Transverse colon (tissue), 4 donors: Measurements from ENCODE around the gene INSC. TPM values are rescaled to one million over a fixed set of nuclear protein-coding genes. Genes with fewer than 3 reads are reported as not detected.

Source experiments
- DNase-seq: peaks from one replicate; pipeline ENCODE4 v3.0.0-alpha.2; 2019
- H3K27ac ChIP-seq, 4 donors: fragments of 200-600 bp; sonication (generic); 2 replicates each; pipeline ENCODE4 v1.5.1; 2016 to 2018; ENCODE audit warnings: inconsistent platforms in 4 of 4
- H3K27me3 ChIP-seq: fragments of 200-600 bp; sonication (generic); 2 replicates; pipeline ENCODE4 v1.5.1; 2017; ENCODE audit warnings: inconsistent platforms
- H3K36me3 ChIP-seq, 4 donors: fragments of 200-600 bp; sonication (generic); 2 replicates each; pipeline ENCODE4 v1.5.1; 2017 to 2019; ENCODE audit warnings: inconsistent platforms in 4 of 4
- H3K4me1 ChIP-seq, 4 donors: fragments of 200-600 bp; sonication (generic); 2 replicates each; pipeline ENCODE4 v1.5.1; 2017 to 2020; ENCODE audit warnings: inconsistent platforms in 4 of 4
- H3K4me3 ChIP-seq, 4 donors: fragments of 200-600 bp; sonication (generic); 1 replicate in 1 of 4; 2 replicates in 3 of 4; pipeline versions ENCODE4 v1.5.1 to v1.6.1; 2017 to 2019; ENCODE audit warnings: inconsistent platforms in 4 of 4
- H3K9me3 ChIP-seq, 2 donors: fragments of 200-600 bp; sonication (generic); 2 replicates each; pipeline ENCODE4 v1.5.1; 2017 to 2019; ENCODE audit warnings: inconsistent platforms in 2 of 2
- CTCF ChIP-seq, 5 experiments: fragments of 200-600 bp in 3 of 5; fragments of 450-650 bp in 2 of 5; sonication (generic) in 3 of 5; IDR thresholded peaks; 1 replicate in 2 of 5; 2 replicates in 3 of 5; pipeline ENCODE4 v1.5.1; 2016 to 2017; ENCODE audit warnings: antibody characterized with exemption in 5 of 5, inconsistent platforms in 3 of 5, mild to moderate bottlenecking in 2 of 5, moderate library complexity in 1 of 5
- EP300 ChIP-seq: sonication (generic); formaldehyde crosslinking; IDR thresholded peaks from one replicate; pipeline ENCODE4 v1.6.1; 2017; ENCODE audit warnings: antibody characterized with exemption, low read depth
- POLR2A ChIP-seq: fragments of 450-650 bp; IDR thresholded peaks from one replicate; pipeline ENCODE4 v1.6.1; 2016; ENCODE audit warnings: antibody characterized with exemption, mild to moderate bottlenecking, moderate library complexity
- POLR2AphosphoS5 ChIP-seq, 3 donors: sonication (generic); formaldehyde crosslinking; IDR thresholded peaks; one replicate each; pipeline ENCODE4 v1.6.1; 2016; ENCODE audit warnings: antibody characterized with exemption in 3 of 3
- WGBS, 2 donors: methylation state at CpG; one replicate each; pipeline ENCODE4 v1.1.5; 2018; ENCODE audit warnings: low coverage in 1 of 2; 5-methylcytosine and 5-hydroxymethylcytosine counted together
- in situ Hi-C, 4 donors: fragments of 200-750 bp; cut with MboI; loops; one replicate each; pipeline versions ENCODE4 v1.15.0 to v1.15.1; 2017; ENCODE audit warnings: low sequenced_read_pairs in 3 of 4, low pct_ligation_motif_present in 1 of 4, low pct_unique_long_range_greater_than_20kb in 1 of 4
- intact Hi-C: fragments of 100-400 bp; cut with DNase I; formaldehyde crosslinking; loops from one replicate; pipeline ENCODE4 v1.15.1; 2023; ENCODE audit warnings: low total_unique reads
- total RNA-seq, 4 donors: library from RNA; depleted of rRNA; stranded (reverse); fragments of >200 nt; gene quantifications; one replicate each; pipeline ENCODE4 v1.1.0, GENCODE V29; 2016

The INSC gene
- total RNA-seq, 4 donors from 2014 or later, result 0.60 to 1.9 (median 1.3) TPM

GRCh38 chr11:15091175-15091574 is 23.5 kb upstream of the INSC start:
- TF ChIP-seq POLR2AphosphoS5 (IDR thresholded peaks at IDR 0.05) (no peak), EP300 (no peak), CTCF (IDR thresholded peaks at IDR 0.05) (no peak), POLR2A (no peak)

GRCh38 chr11:15091625-15092024 is 23.1 kb upstream of the INSC start:
- Histone ChIP-seq H3K4me3 (no peak overlapping the region), H3K36me3 (no peaks in the 10 kb centered on the region), H3K9me3 (no peaks in the 10 kb centered on the region), H3K27me3 (no peaks in the 10 kb centered on the region), H3K27ac (no peak overlapping the region), H3K4me1 (no peaks in the 10 kb centered on the region)
- in situ Hi-C loops (loop anchor here in 1 of 4 donors (25.0 kb wide), 1 partner anchor 179 kb away; no protein-coding TSS in a partner anchor), intact Hi-C loops (no loop called here)
- DNase-seq, result no peak
- no peak for TF ChIP-seq POLR2AphosphoS5 (IDR thresholded peaks at IDR 0.05)
- no peak for TF ChIP-seq EP300
- no peak for TF ChIP-seq CTCF (IDR thresholded peaks at IDR 0.05)
- no peak for TF ChIP-seq POLR2A
- WGBS, 2 donors, result 100% methylated on average over 1 of the region's 1 CpG; no CpG with 5 or more reads in 1 of the 2 donors

More at GRCh38 chr11:15091175-15091574, 23.5 kb upstream of the INSC start:
- in situ Hi-C loops, result loop anchor here in 1 of 4 donors (25.0 kb wide), 1 partner anchor 179 kb away; no protein-coding TSS in a partner anchor
- no peak for DNase-seq
- Histone ChIP-seq H3K36me3 (no peaks in the 10 kb centered on the region), H3K27ac (no peak overlapping the region), H3K9me3 (no peaks in the 10 kb centered on the region), H3K4me1 (no peaks in the 10 kb centered on the region), H3K27me3 (no peaks in the 10 kb centered on the region), H3K4me3 (no peak overlapping the region)
- intact Hi-C loops, result no loop called here

- no peak overlapping the region for H3K27ac ChIP-seq
- H3K4me1 ChIP-seq, result no peaks in the 10 kb centered on the region
- intact Hi-C loops, result no loop called here
- H3K9me3 ChIP-seq, result no peaks in the 10 kb centered on the region
- H3K4me3 ChIP-seq, result no peak overlapping the region
- H3K27me3 ChIP-seq, result no peaks in the 10 kb centered on the region
- no peaks in the 10 kb centered on the region for H3K36me3 ChIP-seq
- TF ChIP-seq POLR2AphosphoS5 (IDR thresholded peaks at IDR 0.05), result no peak
- no peak for TF ChIP-seq CTCF (IDR thresholded peaks at IDR 0.05)
- no peak for TF ChIP-seq POLR2A
- TF ChIP-seq EP300, result no peak
- 57 to 72% methylated on average over 2 of the region's 2 CpGs for WGBS, 2 donors
- DNase-seq, result no peak
- in situ Hi-C loops, result loop anchor here in 1 of 4 donors (25.0 kb wide), 1 partner anchor 181 kb away; no protein-coding TSS in a partner anchor
These were observed 21.3 kb upstream of the INSC start for GRCh38 chr11:15093432-15093831.

- Histone ChIP-seq H3K36me3 (no peaks in the 10 kb centered on the region), H3K4me1 (no peaks in the 10 kb centered on the region), H3K27me3 (peaks cover 2% of the 10 kb centered on the region), H3K27ac (no peak overlapping the region), H3K9me3 (no peaks in the 10 kb centered on the region), H3K4me3 (no peak overlapping the region)
- DNase-seq, result no peak
- 93% methylated on average over 2 of the region's 2 CpGs; no CpG with 5 or more reads in 1 of the 2 donors for WGBS, 2 donors
- intact Hi-C loops, result no loop called here
- in situ Hi-C loops, result loop anchor here in 1 of 4 donors (25.0 kb wide), 1 partner anchor 183 kb away; no protein-coding TSS in a partner anchor
- no peak for TF ChIP-seq CTCF (IDR thresholded peaks at IDR 0.05)
- no peak for TF ChIP-seq POLR2A
- TF ChIP-seq POLR2AphosphoS5 (IDR thresholded peaks at IDR 0.05), result no peak
- TF ChIP-seq EP300, result no peak
These were observed 18.9 kb upstream of the INSC start for GRCh38 chr11:15095736-15096228.
